SK-N-MC (cell line): ENCODE measurements around the gene KNTC1.

Experiments
- EZH2 ChIP-seq: fragments of 200-600 bp; sonication (generic); IDR thresholded peaks from one replicate; pipeline ENCODE4 v1.6.1; 2017; ENCODE audit warnings: antibody characterized with exemption
- FOXP2 ChIP-seq: optimal IDR thresholded peaks from 2 replicates; pipeline ENCODE3; 2011; ENCODE audit warnings: mild to moderate bottlenecking, moderate library complexity; ENCODE audit not compliant: insufficient read depth; ENCODE audit errors: extremely low read length, control extremely low read depth
- POLR2AphosphoS5 ChIP-seq: IDR thresholded peaks from 2 replicates; pipeline ENCODE4 v1.6.1; 2012; ENCODE audit warnings: mild to moderate bottlenecking, low read depth, low read length, borderline replicate concordance

GRCh38 chr12:122516544-122517361 lies 10.3 kb upstream of the KNTC1 start:
- no peak; the same call in 1 of the 2 replicates for TF ChIP-seq POLR2AphosphoS5
- no peak for TF ChIP-seq EZH2
- no peak for TF ChIP-seq FOXP2
